Renal cortex interstitium (tissue), 11 donors: ENCODE measurements around the gene ATP6V1G2. TPM values are rescaled to one million over a fixed set of nuclear protein-coding genes. Genes with fewer than 3 reads are reported as not detected.
"Not testable (repeated sequence)": the region's sequence is repeated elsewhere in the genome, so short reads cannot be mapped to it uniquely, and the experiment has no call there.

Experiments
- DNase-seq, 11 donors: peaks; one replicate each; pipeline ENCODE4 v3.0.0-alpha.2; 2013; ENCODE audit warnings: low read depth in 9 of 11, low spot score in 4 of 11; ENCODE audit errors: extremely low read depth in 1 of 11
- polyA plus RNA-seq, 3 donors: library from polyadenylated mRNA; unstranded; fragments of 120-200 nt; gene quantifications; one replicate each; pipeline ENCODE4 v1.2.1, GENCODE V29; 2013; ENCODE audit not compliant: insufficient read length in 3 of 3

Gene ATP6V1G2
- polyA plus RNA-seq, 3 donors: 5.9 to 11.5 (median 11.0) TPM

DNA sequence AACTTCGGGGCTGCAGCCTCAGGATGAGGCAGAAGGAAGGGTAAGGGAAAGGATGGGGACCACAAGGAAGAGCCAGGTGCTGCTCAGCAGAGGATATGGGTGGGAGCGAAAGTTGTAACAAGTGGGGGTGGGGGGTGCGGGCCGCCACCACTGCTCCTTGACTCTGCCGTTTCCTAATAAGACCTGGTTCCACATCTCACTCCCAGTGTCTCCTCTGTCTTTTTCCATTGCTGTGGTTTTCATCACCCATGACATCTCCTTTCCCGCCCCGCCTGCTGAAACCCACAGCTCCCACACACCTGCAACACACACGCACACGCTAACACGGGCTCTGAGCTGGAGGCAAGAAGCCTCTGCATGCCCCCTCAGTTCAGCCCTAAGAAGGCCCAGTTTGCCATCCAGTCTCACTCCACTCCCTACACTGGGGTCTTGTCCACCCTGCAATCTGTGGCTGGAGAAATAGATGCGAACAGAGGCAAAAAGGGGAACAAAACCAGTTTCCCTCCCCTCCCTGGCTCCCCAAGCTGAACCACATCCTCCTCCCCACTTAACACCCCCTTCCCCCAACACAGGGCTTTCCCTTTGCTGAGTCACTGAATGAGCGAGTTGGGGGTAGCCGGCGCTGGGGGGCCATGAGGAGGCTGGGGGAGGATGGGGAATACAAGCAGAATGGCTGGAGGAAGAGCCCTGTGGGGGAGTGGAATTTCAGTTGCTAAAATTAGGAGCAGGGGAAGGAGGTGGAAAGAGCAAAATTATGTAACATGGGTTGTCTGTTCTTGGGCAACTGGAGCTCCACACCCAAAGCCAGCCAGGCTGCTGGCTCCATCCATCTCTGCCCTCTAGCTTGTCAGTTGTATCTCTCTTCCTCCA lies 12.5 kb upstream of the ATP6V1G2 start:
- no peak for DNase-seq

DNA sequence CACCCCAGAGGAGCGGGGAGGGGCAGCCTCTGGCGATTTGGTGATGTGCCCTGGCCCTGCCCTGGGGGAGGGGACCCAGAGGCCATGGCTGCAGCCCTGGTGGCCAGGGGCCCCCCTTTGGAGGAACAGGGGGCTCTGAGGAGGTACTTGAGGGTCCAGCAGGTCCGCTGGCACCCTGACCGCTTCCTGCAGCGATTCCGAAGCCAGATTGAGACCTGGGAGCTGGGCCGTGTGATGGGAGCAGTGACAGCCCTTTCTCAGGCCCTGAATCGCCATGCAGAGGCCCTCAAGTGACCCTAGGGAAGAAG lies 11.9 kb upstream of the ATP6V1G2 start:
- DNase-seq: no peak

DNA sequence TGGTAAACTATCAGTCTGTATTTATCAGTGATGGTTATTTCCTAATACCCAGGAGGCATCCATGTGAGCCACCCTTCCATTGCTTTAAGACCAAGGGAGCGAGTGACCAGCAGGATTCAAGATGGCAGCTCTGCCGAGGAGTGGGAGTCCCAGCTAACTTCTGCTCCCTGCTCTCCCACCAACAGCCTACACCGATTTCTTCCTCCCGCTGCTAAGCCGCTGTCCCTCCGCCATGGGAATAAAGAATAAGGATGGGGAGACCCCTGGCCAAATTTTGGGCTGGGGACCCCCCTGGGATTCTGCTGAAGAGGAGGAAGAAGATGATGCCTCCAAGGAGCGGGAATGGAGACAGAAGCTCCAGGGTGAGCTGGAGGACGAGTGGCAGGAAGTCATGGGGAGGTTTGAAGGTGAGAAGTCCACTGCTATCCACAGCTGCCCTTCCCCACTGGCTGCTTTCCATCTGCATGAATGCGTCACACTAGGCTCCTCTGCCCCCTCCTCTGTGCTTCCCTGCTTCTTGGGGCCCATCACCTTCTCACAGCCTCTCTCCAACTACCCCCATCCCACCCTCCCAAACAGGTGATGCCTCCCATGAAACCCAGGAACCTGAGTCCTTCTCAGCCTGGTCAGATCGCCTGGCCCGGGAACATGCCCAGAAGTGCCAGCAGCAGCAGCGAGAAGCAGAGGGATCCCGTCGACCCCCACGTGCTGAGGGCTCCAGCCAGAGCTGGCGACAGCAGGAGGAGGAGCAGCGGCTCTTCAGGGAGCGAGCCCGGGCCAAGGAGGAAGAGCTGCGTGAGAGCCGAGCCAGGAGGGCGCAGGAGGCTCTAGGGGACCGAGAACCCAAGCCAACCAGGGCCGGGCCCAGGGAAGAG lies 11.3 kb upstream of the ATP6V1G2 start:
- DNase-seq: no peak

DNA sequence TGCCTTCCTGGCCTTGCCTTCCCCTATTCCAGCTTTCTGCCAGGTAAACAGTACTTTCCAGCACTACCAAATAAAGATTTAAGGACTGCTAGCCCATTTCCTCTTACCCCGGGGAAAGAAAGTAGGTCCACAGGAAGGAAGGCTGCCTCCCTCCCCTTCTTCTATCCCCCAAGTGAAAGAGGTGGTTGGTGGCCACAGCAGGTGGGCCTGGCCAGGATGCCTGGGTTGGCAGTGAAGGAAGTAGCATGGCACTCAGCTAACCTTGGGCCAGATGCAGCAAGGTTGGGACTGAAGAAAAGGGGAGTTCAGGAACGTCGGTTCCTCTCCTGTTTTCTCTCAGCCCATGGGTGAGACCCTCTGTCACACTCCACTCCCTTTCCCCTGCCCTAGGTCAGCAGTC lies 9.9 kb upstream of the ATP6V1G2 start:
- no peak for DNase-seq

DNA sequence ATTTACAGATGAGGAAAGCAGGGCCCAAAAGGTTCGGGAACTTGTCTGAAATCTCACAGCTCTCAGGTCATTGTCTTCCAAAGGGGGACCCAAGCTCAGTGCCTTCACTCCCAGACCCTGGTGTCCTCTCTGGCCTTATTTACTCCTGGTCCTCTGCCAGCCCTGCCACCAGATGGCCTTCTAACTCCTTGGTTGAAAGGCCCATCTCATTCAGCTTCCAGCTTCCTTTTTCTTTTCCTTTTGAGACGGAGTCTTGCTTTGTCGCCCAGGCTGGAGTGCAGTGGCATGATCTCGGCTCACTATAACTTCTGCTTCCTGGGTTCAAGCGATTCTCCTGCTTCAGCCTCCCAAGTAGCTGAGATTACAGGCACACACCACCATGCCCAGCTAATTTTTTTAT lies 5.0 kb upstream of the ATP6V1G2 start:
- DNase-seq: not testable (repeated sequence)

DNA sequence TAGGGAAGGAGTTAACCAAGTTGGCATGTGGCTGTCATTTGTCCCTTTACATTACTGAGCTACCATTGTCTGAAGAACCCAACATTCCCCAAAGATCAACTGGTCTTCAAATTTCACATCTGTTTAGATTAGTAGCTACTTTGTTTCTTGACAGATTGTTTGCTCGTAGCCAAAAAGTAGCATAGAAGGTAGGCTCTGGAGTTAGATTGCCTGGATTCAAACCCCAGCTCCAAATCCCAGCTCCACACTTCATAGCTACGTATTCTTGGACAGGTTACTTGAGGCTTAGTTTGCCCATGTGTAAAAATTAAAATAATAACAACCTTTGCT lies 2.1 kb upstream of the ATP6V1G2 start:
- no peak for DNase-seq

DNA sequence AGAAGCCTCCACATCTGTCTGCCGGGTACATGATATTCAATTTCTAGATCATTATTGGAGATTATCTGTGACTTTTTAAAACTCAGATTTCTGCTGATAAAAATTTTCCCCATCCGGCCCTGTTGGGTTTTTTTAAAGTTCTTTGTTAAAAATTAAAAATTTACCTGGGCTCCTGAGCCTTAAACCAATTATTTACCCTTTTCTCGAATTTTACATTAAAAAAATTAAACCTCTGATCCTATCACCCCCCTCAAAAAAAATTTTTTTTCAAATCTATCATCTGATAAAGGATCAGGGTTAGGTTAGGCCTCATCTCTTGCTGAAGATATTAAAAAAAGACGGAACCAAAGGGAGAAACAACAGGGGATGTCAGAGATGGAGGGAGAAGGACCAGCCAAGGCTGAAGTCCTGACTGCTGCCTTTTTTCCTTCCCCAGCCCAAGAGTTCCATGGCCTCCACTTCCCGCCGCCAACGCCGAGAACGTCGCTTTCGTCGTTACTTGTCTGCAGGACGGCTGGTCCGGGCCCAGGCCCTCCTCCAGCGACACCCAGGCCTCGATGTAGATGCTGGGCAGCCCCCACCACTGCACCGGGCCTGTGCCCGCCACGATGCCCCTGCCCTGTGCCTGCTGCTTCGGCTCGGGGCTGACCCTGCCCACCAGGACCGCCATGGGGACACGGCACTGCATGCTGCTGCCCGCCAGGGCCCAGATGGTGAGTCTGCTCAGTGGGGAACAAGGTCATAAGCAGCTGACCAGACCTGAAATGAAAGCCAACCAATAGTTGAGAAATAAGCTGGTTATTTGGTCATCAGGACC lies 1.5 kb upstream of the ATP6V1G2 start:
- DNase-seq: no peak

DNA sequence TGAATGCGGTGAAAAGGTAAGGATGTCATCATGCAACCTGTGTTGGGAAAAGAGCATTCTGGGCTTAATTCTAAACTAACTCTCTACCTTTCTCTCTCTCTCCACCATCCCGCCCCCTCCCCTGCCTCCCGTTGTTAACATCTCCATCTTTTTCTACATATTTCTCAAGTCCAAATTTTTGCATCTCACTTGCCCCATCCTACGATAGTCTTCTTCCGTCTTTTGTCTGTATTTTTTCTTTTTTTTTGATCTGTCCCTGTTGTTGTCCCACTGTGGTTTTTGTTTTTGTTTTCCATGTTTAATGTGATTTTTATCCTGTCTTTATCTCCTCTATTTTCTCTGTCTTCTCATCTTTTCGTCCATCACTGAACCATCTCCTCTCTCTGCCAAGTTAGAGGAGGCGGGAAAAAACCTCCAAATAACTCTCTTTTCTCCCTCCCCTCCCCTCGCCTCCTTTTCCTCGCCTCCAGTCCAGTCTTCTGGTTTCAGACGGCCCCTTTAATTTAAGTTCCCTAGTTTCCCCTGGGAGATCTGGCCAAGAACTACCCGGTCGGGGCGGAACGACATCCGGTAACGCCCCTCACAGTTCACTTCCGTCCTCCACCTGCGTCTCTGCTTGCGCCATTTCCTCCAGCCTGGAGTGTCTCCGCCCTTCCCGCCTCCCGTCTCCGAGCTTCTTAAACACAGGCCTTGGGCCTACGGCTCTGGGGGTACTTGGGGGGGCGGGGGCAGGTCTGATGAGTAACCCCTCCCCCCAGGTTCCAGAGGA lies 734 bp upstream of the ATP6V1G2 start, which contains the start of gene NFKBIL1:
Gene NFKBIL1 (plus strand): TSS at position 651 of the 769 bp plus-strand sequence. CDS start 87 bp downstream, at position 738.
- DNase-seq: peak; percentile 88 to 98 (median 94)

DNA sequence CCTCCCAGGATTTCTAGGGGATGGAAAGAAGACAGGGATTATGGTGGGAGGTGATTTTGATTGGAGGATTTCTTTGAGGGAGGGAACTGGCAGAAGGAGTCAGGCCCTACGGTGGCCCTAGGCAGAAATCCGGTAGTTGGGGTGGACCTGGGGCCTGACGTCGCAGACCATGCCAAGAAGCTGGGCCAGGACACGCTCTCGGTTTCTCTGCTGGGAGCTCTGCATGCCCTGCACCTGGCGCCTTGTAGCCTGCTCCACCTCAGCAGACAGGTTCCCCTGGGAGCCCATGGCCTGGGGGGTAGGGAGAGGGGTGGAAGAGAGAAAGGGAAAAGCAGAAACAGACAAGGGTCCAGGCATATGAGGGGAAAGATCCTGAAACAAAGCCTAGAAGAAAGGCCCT lies 1.1 kb downstream of the ATP6V1G2 start:
- no peak for DNase-seq

DNA sequence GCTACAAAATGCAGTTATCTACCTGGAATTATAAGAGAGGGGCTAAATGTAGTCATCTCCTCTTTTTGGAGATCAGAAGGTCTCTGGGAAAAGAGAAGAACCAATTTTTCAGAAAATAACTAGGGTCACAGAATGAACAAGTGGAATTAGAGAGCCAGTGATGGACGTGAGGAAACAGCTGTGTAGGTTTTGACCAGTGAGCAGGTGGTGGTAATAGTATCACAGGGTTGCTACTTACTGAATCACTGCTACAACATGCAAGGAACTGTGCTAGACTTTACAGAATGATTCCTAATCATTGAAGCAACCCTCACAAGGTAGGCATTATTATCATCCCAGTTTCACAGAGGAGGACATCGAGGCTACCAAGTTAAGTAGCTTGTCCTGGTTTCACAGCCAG lies 1.7 kb downstream of the ATP6V1G2 start:
- no peak for DNase-seq

DNA sequence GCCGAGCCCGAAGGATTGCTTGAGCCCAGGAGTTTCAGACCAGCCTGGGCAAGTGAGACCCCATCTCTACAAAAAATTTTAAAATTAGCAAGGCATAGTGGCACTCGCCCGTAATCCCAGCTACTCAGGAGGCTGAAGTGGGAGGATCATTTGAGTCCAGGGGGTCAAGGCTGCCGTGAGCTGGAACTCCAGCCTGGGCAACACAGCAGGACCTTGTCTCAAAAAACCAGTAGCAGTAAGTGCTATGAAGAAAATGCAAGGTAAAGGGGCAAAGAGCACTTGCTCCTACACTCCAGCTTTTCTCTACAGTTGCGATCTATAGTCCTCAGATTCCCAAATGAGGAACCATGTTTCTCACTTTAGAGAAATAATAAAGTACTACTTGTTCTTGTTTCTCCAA lies 2.8 kb downstream of the ATP6V1G2 start:
- no peak for DNase-seq

DNA sequence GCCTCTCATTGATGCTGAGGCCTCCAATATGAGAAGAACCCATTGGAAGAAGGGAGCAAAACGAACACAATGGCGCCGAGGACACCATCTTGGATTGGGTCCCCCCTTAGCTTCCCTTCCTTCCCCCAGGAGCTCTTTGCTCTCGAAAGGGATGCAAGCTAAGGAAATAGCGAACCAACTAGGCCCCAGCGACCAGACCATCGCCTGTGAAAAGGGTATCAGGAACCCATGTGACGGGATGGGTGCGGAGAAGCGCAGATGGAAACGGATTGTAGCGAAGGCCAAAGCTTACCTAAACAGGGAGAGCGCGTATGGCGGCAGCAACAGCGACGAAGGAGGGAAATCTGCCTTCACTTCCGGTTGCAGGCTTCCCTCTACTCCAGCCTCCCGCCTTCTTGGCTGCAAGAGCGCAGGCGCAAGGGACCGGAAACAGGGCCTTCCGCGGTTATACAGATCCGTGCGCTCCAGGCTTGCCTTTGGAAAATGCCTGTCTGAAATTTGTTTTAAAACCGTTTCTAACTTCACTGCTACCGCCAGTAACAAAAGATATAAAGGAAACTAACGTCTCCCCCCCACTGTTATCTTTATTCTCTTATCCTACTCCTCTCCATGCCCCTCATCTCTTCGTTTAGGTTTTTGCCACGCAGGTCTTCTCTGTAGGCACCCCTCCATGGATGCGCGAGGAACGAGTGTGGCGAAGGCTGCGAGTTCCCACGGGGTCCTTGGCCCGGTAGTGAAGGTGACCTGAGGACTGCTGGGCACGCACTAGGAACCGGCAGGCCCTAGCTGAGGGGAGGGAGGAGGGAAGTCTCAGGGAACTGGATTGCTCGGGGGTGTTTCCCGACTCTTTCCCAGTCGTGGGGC lies 4.5 kb downstream of the ATP6V1G2 start, which contains the start of gene DDX39B:
Gene DDX39B (minus strand): TSS at position 346 of the 864 bp plus-strand sequence. CDS start 1,471 bp downstream, outside the sequence.
- peak; percentile 93 to 98 (median 96) for DNase-seq

DNA sequence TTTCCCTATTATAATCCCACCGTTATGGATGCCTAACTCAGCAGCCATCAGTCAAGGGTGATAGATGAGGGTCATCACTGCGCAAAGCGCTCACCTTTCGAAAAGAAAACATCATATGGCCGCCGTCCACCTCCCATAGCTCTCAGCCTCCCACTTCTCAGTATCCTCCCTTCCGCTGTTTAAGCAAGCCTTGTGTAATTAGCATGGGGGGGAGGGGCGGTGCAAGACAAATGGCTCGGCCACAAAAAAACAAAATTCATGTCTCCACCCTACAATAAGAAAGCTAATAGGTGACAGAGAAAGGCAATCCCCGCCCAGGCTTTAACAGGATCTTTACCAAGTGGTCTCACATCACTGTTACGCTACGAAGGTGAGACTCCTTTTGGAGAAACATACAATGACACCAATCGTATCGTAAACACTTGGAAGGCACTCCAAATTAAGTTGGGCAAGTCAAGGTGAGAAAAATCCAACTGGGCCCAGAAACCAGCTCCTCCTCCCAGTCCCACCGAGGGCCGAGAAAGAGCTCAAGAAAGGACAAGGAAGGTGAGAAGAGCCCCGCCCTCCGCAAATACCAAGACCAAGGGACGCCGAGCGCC lies 5.2 kb downstream of the ATP6V1G2 start:
- DNase-seq: peak in 3 of 11 donors; percentile 34 to 48 (median 38)

DNA sequence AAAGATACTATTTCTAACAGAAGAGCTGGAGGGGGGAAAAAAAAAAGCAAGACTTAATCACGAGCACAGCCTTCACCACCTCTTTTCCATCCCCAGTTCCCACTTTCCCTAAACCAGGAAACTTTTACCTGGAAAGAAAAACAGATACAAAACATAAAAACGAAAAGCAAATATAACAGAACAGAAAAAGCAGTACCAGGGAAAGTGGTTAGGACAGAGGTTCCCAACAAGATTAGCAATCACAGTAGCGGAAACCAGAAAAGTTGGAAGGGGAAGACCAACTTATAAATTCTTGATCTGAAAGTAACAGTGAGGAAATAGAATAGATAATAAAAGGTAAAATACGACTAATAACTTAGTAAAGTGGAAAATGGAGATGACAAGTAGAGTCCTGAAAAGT lies 5.8 kb downstream of the ATP6V1G2 start:
- DNase-seq: no peak

DNA sequence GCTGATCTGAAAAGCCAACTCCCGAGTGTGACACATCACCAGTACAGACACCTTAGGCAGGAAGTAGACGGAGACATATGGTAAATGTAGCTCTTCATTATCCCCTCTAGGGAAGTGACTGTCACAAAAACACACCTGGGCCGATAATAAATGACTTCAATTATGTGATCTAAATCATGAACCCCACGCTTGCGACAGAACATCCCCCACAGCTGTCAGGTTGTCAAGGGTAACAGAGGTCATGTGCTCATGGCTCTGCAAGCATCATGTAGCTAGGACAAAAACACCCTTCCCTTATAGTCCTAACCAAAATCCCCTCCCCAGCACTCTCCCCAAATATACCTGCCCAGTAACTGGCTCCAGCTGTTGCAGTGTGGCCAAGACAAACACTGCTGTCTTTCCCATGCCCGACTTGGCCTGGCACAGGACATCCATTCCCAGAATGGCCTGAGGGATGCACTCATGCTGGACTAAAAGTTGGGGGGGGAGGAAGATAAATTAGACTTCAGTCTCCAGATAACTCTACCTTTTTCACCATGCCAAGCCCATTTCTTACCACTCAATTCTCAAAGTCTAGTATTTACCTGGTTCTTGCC lies 7.5 kb downstream of the ATP6V1G2 start:
- DNase-seq: no peak

DNA sequence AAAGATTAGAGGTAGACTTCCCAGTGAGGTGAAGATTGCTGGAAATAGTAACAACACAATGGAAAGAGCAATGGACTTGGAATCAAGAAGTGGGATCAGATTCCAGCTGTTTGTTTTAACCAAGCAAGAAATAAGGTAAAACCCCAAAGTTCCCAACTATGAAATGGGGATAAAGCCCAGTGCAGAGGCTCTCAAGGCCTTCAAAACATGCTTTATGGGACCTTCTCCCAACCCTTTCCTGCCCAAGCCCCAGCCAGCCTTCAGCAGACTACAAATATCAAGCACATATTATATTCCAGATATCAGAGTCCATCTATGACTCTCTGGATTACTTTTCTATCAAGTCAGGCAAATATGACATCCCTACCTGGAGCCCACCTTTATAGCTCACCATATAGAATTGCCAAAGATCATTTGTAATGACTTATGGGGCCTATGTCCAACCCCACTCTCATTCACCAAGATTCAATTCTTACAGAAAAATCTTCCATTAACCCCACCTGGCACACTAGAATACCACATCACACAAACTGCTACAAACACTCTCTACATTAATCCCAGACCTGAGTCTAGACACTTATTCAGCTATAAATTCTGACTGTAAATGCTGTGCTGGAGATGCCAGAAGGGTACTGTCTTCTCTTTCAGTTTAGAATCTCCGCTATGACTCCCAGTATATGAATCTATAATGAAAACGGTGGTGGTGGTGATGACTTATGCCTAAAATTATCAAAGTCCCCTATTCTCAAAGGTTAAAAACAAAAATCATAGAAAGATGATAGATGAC lies 10.7 kb downstream of the ATP6V1G2 start:
- DNase-seq: no peak
